CD4-positive, alpha-beta T cell treated with Interferon alpha-2 for 1 hour (primary cell): ENCODE measurements around the gene PCSK4.
A peak's percentile ranks its signal among the peaks of the same experiment; 100 is the strongest.

Experiments
- DNase-seq, 2 donors: peaks; one replicate each; pipeline ENCODE4 v3.0.0-alpha.2; 2020 to 2022

The PCSK4 gene

GRCh38 chr19:1469255-1470054 is 20.7 kb downstream of the PCSK4 start:
- no peak for DNase-seq

- no peak for DNase-seq
Measured at GRCh38 chr19:1468821-1469254, 21.3 kb downstream of the PCSK4 start.

DNA sequence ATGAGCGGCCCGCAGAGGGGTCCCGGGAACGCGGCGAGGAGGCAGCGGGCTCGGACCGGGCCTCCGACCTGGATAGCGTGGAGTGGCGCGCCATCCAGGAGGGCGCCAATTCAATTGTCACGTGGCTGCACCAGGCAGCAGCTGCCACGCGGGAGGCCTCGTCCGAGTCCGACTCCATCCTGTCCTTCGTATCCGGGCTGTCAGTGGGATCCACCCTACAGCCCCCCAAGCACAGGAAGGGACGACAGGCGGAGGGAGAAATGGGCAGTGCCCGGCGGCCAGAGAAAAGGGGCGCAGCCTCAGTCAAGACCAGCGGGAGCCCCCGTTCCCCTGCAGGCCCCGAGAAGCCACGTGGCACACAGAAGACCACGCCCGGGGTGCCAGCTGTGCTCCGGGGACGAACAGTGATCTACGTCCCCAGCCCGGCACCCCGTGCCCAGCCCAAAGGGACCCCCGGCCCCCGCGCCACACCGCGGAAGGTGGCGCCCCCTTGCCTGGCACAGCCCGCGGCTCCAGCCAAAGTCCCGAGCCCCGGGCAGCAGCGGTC is 21.8 kb downstream of the PCSK4 start:
- no peak for DNase-seq

GRCh38 chr19:1467490-1468273 is 22.5 kb downstream of the PCSK4 start:
- no peak for DNase-seq

DNA sequence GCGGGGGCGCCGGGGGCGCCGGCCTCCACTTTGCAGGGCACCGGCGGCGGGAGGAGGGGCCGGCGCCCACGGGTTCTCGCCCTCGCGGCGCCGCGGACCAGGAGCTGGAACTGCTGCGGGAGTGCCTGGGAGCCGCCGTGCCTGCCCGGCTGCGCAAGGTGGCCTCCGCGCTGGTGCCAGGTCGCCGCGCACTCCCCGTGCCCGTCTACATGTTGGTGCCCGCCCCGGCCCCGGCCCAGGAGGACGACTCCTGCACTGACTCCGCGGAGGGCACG is 23.0 kb downstream of the PCSK4 start:
- no peak for DNase-seq

DNA sequence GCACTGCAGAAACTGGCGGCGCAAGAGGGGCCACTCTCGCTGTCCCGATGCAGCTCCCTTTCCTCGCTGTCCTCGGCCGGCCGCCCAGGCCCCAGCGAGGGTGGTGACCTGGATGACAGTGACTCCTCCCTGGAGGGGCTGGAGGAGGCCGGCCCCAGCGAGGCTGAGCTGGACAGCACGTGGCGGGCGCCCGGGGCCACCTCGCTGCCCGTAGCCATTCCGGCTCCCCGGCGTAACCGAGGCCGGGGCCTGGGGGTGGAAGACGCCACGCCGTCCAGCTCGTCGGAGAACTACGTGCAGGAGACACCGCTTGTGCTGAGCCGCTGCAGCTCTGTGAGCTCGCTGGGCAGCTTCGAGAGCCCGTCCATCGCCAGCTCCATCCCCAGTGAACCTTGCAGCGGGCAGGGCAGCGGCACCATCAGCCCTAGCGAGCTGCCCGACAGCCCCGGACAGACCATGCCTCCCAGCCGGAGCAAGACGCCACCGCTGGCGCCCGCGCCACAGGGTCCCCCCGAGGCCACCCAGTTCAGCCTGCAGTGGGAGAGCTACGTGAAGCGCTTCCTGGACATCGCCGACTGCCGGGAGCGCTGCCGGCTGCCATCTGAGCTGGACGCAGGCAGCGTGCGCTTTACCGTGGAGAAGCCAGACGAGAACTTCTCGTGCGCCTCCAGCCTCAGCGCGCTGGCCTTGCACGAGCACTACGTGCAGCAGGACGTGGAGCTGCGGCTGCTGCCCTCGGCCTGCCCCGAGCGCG is 23.5 kb downstream of the PCSK4 start:
- DNase-seq, result no peak

DNA sequence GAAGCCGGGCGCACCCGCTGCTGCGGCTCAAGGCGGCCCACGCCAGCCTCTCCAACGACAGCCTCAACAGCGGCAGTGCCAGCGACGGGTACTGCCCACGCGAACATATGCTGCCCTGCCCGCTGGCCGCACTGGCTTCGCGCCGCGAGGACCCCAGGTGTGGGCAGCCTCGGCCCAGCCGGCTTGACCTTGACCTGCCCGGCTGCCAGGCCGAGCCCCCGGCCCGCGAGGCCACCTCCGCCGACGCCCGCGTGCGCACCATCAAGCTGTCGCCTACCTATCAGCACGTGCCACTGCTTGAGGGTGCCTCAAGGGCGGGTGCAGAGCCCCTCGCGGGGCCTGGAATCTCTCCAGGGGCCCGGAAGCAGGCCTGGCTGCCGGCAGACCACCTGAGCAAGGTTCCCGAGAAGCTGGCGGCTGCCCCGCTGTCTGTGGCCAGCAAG is 24.1 kb downstream of the PCSK4 start:
- no peak for DNase-seq

GRCh38 chr19:1465191-1466016 is 24.7 kb downstream of the PCSK4 start:
- peak in 1 of 2 donors; percentile 52 for DNase-seq

- no peak for DNase-seq
Measured at GRCh38 chr19:1461862-1462261, 28.3 kb downstream of the PCSK4 start.

DNA sequence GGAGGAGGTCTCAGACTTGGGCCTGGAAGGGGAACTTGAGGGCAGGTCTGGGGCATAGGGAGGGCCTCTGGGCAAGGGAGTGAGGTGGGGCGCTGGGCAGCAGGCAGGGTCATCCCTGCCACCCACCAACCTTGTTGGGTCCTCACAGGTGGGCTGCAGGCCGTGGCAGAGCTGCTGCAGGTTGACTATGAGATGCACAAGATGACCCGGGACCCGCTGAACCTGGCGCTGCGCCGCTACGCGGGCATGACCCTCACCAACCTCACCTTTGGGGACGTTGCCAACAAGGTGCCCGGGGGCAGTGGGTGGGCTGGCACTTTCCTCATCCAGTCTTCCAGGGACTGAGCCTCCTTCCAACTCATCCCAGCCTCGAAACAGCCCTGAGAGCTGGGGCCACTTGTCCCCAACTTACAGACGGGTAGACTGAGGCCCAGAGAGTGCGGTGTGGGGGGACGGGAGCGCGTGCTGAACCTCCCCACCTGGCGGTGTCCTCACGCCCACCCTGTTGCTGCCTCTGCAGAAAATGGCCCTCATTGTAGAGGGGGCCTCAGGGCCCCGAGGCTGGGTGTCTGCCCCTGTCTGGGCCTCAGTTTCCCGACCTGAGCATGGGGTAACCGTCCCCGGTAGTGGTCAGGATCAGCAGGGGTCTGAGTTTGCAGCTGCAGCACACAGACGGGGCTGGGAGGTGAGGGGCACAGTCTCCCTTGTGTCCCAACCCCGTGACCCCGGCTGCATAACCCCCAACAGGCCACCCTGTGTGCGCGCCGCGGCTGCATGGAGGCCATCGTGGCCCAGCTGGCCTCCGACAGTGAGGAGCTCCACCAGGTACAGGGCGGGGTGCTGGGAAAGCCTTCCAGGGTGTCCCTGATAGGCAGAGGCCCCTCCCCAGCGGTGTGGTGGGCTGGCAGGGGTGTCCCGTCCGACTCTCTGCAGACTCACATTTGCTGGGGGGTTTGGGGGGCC is 29.8 kb downstream of the PCSK4 start:
- no peak for DNase-seq

DNA sequence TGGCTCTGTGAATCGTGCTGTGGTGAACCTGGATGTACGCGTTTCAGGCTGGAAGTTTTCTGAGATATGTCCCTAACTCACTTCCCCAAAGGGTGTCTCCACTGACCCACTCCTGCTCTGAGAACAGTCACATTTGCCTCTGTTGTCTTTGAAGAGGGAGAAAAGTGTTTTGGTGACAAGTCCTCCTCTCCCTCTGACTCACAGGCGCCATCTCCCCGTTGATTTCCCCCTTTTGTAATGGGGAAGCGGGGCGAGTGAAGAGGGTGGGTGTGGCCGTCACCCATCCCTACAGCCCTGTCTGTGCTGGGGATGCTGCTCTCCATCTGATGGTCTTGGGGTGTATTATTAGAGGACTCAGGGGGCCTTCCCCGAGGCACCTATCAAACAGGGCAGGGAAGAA is 30.7 kb downstream of the PCSK4 start:
- no peak for DNase-seq

GRCh38 chr19:1457892-1458291 is 32.3 kb downstream of the PCSK4 start:
- no peak for DNase-seq

GRCh38 chr19:1457031-1457739 is 33.0 kb downstream of the PCSK4 start:
- no peak for DNase-seq

DNA sequence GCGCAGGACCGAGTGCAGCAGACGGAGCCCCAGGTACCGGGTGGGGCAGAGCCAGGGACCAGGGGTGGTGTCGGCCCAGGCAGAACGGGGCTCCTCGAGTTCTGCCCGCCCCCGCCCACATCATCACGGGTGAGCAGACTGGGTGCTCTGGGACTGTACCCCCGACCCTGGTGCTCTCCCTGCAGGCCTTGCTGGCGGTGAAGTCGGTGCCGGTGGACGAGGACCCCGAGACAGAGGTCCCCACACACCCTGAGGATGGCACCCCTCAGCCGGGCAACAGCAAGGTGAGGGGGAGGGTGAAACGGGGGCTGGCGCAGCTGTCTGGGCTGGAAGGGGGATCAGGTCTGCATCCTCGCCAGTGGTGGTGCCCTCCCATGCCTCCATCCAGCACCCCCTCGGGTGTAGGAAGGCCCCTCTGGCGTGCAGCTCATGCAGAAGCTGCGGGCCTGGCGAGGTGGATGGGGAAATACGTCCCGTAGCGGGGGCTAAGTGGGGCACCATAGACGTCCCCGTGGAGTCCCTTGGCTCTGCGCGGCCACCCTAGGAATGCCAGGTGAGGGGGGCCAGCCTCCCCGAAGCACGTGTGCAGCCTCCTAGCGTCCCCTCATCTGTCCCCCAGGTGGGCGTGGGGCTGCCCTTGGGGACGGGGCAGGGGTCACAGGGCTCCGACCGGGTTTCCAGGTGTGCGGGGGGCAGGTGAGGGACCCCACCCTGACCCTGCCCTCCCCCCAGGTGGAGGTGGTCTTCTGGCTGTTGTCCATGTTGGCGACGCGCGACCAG is 33.8 kb downstream of the PCSK4 start:
- no peak for DNase-seq

DNA sequence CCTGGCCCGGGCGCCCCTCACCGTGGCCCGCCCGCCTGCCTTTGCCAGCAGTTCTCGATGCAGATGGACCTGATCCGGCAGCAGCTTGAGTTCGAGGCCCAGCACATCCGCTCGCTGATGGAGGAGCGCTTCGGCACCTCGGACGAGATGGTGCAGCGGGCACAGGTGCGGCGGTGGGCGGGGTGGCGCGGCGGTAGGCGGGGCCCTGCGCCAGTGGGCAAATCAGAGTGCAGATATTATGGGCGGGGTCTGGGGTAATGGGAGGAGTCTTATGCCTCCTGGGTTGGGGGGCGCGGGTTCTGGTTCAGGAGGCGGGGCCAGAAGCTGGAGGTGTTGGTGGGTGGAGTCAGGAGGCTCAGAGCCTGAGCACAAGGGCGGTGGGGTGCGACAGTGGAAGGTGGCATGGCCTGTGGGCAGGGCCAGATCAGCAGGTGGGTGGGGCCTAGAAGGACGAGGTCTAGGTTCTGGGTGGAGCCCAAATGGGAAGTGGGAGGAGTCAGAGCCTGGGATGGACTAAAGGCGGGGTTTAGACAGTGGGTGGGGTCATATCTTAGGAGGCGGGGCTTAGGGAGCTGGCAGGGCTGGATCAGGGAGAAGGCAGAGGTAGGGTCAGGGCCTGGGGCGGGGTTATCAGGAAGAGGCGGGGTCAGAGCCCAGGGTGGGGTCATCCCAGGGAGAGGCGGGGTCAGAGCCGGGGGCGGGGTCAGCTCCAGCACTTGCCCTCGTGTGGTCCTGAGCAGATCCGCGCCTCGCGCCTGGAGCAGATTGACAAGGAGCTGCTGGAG is 34.6 kb downstream of the PCSK4 start:
- DNase-seq, result peak; percentile 64 to 68

DNA sequence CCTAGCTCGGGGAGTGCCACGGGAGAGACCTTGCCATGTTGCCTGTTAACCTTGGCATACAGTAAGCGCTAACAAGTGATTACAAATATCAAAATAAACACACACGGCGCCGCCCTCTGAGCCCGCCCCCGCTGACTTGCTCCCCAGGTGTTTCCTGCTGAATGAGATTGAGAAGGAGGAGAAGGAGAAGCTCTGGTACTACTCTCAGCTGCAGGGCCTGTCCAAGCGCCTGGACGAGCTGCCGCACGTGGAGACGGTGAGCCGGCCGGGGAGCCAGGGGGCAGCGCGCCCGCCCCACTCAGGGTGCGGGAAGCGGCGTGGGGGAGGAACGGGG is 35.2 kb downstream of the PCSK4 start:
- DNase-seq, result no peak

GRCh38 chr19:1453525-1454364 is 36.4 kb downstream of the PCSK4 start:
- peak in 1 of 2 donors; percentile 25 for DNase-seq
